ENCODE data around the gene NDUFB4. TPM values are rescaled to one million over a fixed set of nuclear protein-coding genes. Genes with fewer than 3 reads are reported as not detected.

The NDUFB4 gene
- total and polyA plus RNA-seq, 4 donors = 28.4 to 269 (median 76.9) TPM

- no peak overlapping the region for H3K4me3 ChIP-seq (ENCODE audit: low read depth in 1 of 3, low read length in 3 of 3)
- no peaks in the 10 kb centered on the region for H3K9me3 ChIP-seq (ENCODE audit: control insufficient read depth in 4 of 4, low read length in 3 of 4)
- no peaks in the 10 kb centered on the region for H3K27me3 ChIP-seq (ENCODE audit: control insufficient read depth in 4 of 4, insufficient read depth in 4 of 4, low read length in 3 of 4)
- DNase-seq (ENCODE audit: low spot score) = no peak
- H3K9ac ChIP-seq (ENCODE audit: low read depth in 1 of 2, low read length in 2 of 2) = no peak overlapping the region
- H3K27ac ChIP-seq (ENCODE audit: low read depth in 1 of 2, low read length in 2 of 2) = no peak overlapping the region
- WGBS = 67% methylated on average over 3 of the region's 3 CpGs
- H3K4me1 ChIP-seq (ENCODE audit: control insufficient read depth in 4 of 4, insufficient read depth in 4 of 4, low read length in 3 of 4) = peaks cover 0 to 18% (median 5%) of the 10 kb centered on the region in 4 donors
- peaks cover 16 to 89% (median 86%) of the 10 kb centered on the region in 4 donors for H3K36me3 ChIP-seq (ENCODE audit: control insufficient read depth in 4 of 4, insufficient read depth in 3 of 4, low read depth in 1 of 4, low read length in 3 of 4)
- TF ChIP-seq GABPA (IDR thresholded peaks at IDR 0.05 in 1 of 2, conservative IDR thresholded peaks at IDR 0.05 in 1 of 2) = no peak
- TF ChIP-seq SP1 (IDR thresholded peaks at IDR 0.05) = peak; percentile 29
- peak in 1 of 2 donors; percentile 6 for TF ChIP-seq RAD21 (IDR thresholded peaks at IDR 0.05)
- TF ChIP-seq JUND (IDR thresholded peaks at IDR 0.05) = peak in 1 of 2 donors; percentile 7
- TF ChIP-seq HNF4A (conservative IDR thresholded peaks at IDR 0.05) = peak; percentile 27 to 61
- TF ChIP-seq FOXA1 (IDR thresholded peaks at IDR 0.05) = no peak
These were observed 53.7 kb downstream of the NDUFB4 start for GRCh38 chr3:120649830-120650233.

GRCh38 chr3:120650311-120650710 is 54.2 kb downstream of the NDUFB4 start:
- no peaks in the 10 kb centered on the region for H3K9me3 ChIP-seq (ENCODE audit: control insufficient read depth in 4 of 4, low read length in 3 of 4)
- TF ChIP-seq YY1 (IDR thresholded peaks at IDR 0.05) (no peak), HNF4A (conservative IDR thresholded peaks at IDR 0.05) (peak in 1 of 2 donors; percentile 0)
- peaks cover 0 to 18% (median 5%) of the 10 kb centered on the region in 4 donors for H3K4me1 ChIP-seq (ENCODE audit: control insufficient read depth in 4 of 4, insufficient read depth in 4 of 4, low read length in 3 of 4)
- 89% methylated on average over 2 of the region's 2 CpGs for WGBS
- no peak for DNase-seq (ENCODE audit: low spot score)
- H3K9ac ChIP-seq (ENCODE audit: low read depth in 1 of 2, low read length in 2 of 2) = no peak overlapping the region
- peaks cover 16 to 88% (median 85%) of the 10 kb centered on the region in 4 donors for H3K36me3 ChIP-seq (ENCODE audit: control insufficient read depth in 4 of 4, insufficient read depth in 3 of 4, low read depth in 1 of 4, low read length in 3 of 4)
- H3K27me3 ChIP-seq (ENCODE audit: control insufficient read depth in 4 of 4, insufficient read depth in 4 of 4, low read length in 3 of 4) = no peaks in the 10 kb centered on the region
- H3K4me3 ChIP-seq (ENCODE audit: low read depth in 1 of 3, low read length in 3 of 3) = no peak overlapping the region
- no peak overlapping the region for H3K27ac ChIP-seq (ENCODE audit: low read depth in 1 of 2, low read length in 2 of 2)

Other genes starting within 250 kb of the NDUFB4 start
- 10 to 100 TPM; 14.1 to 18.0 TPM for gene LRRC58, start 247.0 kb upstream of the NDUFB4 start, total RNA-seq
- 1 to 10 TPM; 4.6 to 6.6 TPM for gene LRRC58, start 247.0 kb upstream of the NDUFB4 start, polyA plus RNA-seq
- 10 to 100 TPM; 20.8 to 67.5 TPM for gene FSTL1, start 145.3 kb upstream of the NDUFB4 start, total RNA-seq
- gene FSTL1, start 145.3 kb upstream of the NDUFB4 start, polyA plus RNA-seq = 10 to 100 TPM in 1 of 2 donors, 1 to 10 TPM in 1; 9.6 to 28.4 TPM
- 100 to 1,000 TPM in 1 of 2 donors, 10 to 100 TPM in 1; 83.5 to 326 TPM for gene HGD, start 85.9 kb downstream of the NDUFB4 start, total RNA-seq
- gene HGD, start 85.9 kb downstream of the NDUFB4 start, polyA plus RNA-seq = 100 to 1,000 TPM; 243 to 250 TPM
- gene RABL3, start 146.2 kb downstream of the NDUFB4 start, total RNA-seq = 10 to 100 TPM in 1 of 2 donors, 1 to 10 TPM in 1; 8.6 to 14.1 TPM
- gene RABL3, start 146.2 kb downstream of the NDUFB4 start, polyA plus RNA-seq = 10 to 100 TPM; 13.0 to 13.3 TPM
- gene GTF2E1, start 146.4 kb downstream of the NDUFB4 start, total RNA-seq = 1 to 10 TPM; 5.4 to 9.5 TPM
- gene GTF2E1, start 146.4 kb downstream of the NDUFB4 start, polyA plus RNA-seq = 1 to 10 TPM; 2.3 TPM

Measured in liver (tissue), 9 donors.